VCaP (cell line): Measurements from ENCODE around the gene LAMA2.
"Not testable (repeated sequence)": the region's sequence is repeated elsewhere in the genome, so short reads cannot be mapped to it uniquely, and the experiment has no call there.

Source experiments
- H3K27ac ChIP-seq: fragments of 450-650 bp; 2 replicates; pipeline ENCODE4 v1.5.1; 2017
- TF ChIP-seq, protein P1 (sequence below): fragments of 450-650 bp; conservative IDR thresholded peaks from 2 replicates; pipeline ENCODE4 v1.5.1; 2017; ENCODE audit warnings: mild to moderate bottlenecking, moderate library complexity

The LAMA2 gene

DNA sequence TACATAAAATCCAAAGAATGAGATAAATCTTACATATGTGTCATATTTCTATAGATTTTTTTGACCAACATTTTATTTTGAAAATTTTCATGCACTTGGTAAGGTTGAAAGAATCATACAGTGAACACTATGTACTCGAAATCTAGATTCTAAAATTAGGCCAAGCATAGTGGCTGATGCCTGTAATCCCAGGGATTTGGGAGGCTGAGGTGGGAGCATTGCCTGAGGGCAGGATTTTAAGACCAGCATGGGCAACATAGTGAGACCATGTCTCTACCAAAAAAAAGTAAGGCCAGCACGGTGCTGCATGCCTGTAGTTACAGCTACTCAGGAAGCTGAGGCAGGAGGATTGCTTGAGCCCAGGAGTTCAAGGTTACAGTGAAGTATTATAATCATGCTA, 158.6 kb downstream of the LAMA2 start:
- TF ChIP-seq, protein P1, sequence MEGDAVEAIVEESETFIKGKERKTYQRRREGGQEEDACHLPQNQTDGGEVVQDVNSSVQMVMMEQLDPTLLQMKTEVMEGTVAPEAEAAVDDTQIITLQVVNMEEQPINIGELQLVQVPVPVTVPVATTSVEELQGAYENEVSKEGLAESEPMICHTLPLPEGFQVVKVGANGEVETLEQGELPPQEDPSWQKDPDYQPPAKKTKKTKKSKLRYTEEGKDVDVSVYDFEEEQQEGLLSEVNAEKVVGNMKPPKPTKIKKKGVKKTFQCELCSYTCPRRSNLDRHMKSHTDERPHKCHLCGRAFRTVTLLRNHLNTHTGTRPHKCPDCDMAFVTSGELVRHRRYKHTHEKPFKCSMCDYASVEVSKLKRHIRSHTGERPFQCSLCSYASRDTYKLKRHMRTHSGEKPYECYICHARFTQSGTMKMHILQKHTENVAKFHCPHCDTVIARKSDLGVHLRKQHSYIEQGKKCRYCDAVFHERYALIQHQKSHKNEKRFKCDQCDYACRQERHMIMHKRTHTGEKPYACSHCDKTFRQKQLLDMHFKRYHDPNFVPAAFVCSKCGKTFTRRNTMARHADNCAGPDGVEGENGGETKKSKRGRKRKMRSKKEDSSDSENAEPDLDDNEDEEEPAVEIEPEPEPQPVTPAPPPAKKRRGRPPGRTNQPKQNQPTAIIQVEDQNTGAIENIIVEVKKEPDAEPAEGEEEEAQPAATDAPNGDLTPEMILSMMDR, result no peak
- no peak overlapping the region for H3K27ac ChIP-seq

DNA sequence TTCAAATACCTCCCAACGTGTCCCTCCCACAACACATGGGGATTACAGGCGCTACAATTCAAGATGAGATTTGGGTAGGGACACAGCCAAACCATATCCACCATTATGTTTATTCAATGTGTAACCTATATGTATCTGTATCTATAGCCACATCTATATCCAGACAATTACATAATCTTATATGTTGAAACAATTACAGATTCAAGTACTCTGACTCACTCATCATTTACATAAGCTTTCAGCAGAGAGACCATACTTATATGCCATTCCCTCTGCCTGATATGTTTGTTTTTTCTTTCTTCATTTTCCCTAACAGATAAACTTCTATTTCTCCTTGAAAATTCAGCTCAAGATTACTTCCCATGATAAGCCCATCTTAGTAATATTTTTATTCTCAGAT, 163.6 kb downstream of the LAMA2 start:
- TF ChIP-seq, protein P1, result no peak
- H3K27ac ChIP-seq, result no peak overlapping the region

DNA sequence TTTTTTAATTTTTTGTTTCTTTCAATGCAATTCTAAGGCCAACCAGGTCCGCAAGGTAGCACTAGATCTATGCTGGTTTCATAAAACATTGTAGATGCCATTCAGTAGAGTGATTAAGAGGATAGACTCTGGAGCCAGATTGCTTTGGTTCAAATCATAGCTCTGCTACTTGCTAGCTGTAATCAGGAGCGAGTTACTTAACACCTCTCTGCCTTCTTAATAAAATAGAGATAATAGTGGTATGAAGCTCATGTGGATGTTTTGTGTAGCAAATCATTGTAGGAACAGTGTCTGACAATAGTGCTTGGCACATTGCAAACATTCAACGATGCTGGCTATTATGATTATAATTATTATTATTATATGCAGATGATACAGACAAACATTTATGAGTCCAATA, 164.9 kb downstream of the LAMA2 start:
- no peak overlapping the region for H3K27ac ChIP-seq
- TF ChIP-seq, protein P1, result no peak

DNA sequence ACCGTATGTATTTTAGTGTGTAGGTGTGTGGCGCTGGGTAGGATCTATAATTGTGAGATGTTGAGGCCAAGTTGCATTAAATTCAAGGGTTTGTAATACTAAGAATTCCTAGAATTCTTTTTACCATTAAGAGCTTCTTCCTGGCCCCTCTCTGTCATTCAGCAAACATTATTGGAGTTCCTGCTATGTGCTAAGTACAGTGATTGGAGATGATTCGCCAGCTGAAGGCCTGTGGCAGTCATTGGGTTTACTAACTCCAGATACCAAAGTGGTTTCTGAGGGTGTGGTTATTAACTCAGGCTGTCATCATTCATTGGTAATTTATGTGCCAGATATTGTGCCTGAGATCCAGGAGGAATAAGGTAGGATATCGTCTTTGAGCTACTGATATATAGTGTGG, 167.1 kb downstream of the LAMA2 start:
- TF ChIP-seq, protein P1, result no peak

DNA sequence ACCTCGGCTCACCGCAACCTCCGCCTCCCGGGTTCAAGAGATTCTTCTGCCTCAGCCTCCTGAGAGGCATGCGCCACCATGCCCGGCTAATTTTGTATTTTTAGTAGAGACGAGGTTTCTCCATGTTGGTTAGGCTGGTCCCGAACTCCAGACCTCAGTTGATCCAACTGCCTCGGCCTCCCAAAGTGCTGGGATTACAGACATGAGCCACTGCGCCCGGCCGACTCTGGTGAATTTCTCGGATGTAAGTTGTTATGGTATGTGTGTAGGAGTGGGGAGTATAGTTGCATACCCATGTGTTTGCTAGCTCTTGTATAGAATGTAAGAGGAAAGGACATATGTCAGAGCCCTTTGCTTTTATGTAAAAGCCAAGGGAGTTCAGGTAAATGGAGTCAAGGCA, 170.2 kb downstream of the LAMA2 start:
- not testable (repeated sequence) for H3K27ac ChIP-seq

More for the DNA sequence above, 167.1 kb downstream of the LAMA2 start:
- no peak overlapping the region for H3K27ac ChIP-seq

DNA sequence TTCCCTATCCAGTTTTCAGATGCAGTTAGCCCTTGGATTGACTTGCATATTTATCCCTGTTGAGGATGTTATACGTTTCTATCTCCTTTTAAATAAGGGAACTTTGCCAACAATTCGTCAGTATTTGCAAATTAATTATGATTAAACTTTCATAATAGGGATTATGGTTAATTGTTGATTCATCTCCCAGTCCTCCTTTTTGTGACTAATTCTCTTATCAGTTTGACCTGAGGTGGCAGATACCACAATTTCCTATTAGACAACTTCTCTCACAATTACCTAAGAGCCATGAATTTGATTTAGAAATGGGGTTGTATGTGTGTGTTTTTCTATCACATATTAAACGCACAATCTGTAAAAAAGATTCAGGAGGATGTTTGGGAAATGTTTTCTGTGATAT, 172.9 kb downstream of the LAMA2 start:
- H3K27ac ChIP-seq, result no peak overlapping the region
- TF ChIP-seq, protein P1, result no peak

DNA sequence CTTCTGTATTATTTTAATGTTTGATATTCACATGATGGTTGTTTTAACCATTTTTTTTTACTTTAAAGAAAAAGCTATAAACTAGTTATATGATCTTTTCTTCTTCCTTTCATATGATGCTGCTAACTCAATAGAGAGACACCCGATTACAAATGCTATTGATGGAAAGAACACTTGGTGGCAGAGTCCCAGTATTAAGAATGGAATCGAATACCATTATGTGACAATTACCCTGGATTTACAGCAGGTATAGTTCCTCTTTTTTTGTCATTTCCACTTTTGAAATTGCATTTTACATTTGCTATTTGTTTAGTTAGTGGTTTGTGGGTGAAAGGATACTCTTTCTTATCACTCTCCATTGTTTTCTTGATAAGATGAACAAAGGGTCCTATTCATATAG, 176.7 kb downstream of the LAMA2 start:
- TF ChIP-seq, protein P1, result no peak
- H3K27ac ChIP-seq, result no peak overlapping the region

DNA sequence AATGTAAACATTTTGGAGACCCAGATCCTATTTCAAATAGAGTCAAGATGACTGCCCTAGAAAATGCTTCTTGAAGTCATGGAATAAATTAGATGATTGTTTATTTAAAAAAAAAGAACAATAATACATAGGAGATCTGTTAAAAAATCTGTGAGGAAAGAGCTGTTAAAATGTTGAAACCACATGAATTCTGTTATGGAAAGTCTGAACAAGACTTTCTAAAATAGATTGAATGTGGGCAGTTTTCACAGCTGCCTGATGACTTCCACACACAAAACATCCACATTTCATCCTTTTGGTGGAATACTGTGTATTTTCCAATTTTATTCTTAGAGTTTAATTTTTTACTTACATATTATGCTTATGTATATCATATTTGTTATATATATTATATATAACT, 186.1 kb downstream of the LAMA2 start:
- H3K27ac ChIP-seq, result no peak overlapping the region
- TF ChIP-seq, protein P1, result no peak
